Activated T-helper 1 cell treated with Interleukin-2 at 50 U/mL for 16 hours (primary cell): ENCODE data around the gene AMER2.

Source experiments
- DNase-seq: peaks from one replicate; pipeline ENCODE4 v3.0.0-alpha.2; 2020; ENCODE audit warnings: low read depth

Gene AMER2

DNA sequence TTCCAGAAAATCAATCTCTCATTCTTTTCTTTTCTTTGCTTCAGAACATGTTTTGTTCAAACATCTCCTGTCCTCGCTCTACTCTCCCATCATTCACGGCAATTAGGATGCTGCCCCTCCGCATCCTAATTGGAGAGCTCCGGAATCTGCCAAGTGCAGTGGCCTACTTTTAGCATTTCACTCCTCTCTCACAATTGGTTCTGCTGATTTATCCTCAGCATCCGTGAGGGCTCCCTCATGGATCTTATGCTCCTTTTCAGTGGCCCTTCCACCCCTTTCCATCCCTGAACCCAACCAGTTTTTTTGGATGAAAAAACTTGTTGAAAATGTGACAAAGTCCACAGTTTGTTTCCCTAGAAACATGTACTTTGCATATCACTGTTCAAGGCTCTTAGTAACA is 22.4 kb downstream of the AMER2 start:
- DNase-seq, result no peak

DNA sequence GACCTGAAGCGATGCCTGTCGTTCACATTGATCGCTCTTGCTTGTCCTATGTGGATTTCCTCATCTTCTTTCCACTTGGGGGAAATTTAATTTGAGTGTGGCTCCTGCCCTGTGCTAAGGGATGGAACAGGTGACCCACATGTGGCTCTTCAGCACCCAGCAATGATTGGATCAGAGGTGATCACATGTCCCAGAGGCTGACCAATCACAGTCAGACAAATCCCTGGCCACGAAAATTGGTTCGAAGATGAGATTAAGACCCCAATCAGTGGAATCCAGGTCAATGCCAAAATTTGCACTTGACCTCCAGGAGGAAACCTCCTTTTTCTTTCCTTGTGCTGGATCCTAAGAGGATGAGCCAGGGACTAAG is 23.7 kb downstream of the AMER2 start:
- no peak for DNase-seq

DNA sequence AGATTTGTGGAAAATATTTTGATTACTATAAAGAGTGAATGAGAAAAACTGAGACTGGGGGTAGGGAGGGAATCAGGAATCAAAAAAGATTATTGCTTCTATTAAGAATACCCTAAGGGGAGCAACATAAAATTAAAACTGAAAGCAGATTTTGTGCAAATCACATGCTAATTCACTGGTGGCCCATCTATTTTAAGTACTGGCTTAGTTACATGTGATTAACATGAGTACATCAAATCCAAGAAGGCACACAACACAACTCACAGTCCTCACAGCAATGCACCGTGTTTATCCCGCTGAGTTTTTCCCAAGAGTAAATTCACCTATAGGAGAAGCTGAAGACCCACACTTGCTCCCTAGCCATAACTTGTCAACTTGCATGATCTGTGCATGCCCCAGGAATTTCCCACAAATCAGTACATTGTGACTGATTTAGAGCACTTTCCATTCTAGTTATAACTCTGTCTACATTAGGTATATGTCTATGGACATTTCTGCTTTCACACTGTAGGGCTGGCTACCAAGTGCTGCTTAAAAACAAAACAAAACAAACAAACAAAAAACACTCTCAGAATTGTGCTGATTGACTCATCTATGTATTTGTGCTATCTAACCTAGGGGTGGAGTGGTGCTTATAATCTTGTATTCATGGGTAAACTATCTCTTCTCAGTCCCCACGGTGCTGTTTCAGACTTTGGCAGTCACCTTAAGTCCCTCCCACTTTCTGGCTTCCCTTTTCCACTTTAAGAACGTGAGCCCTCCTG is 24.3 kb downstream of the AMER2 start:
- no peak for DNase-seq

DNA sequence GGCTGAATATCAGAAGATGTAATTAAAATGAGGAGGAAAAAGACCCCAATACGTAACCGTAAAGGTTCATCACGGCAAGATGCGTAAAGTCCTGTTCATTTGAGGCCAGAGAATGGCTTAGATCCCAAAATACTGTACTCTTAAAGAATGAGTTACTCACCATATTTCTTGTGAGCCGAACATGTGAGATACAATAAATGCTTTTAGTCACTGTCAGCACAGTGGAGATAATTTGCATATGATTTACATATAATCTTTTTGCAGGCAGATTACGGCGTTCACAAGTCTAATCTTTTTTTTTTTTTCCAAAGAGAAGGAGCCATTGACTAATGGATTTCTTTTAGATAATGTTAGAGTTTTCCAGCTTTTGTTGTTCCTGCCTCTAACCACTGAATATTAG is 28.4 kb downstream of the AMER2 start:
- no peak for DNase-seq

DNA sequence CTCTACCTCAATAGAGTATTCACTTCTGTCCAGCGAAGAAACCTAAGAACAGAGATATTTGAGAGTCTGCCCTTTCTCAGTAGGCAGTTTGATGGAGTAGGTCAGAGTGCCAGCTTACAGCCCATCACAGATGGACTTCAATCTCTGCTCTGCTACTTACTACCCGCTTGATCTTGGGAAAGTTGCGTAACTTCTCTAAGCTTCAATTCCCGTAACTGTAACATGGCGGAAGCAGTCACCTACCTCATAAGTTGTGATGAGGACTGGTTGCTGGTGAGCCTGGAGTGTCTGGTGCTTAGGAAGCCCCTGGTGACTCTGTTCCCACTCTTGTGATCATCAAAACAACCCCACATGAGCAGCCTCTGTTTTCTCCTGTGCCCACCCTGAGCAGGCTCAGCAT is 31.0 kb downstream of the AMER2 start:
- DNase-seq, result no peak

DNA sequence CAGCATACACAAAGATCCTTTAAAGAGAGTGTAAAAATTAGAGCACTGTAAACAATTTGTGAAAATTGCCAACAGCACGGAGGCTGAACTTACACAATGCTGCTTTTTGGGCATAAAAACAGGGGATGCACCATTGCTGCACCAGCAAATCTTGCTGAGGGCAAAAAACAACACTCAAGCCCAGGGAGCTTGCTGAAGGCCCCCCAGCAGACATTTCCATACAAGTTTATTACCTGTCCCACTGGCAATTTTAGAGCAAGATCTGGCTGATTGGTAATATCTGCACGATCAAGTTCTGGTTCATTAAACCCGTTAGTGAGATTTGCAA is 34.3 kb downstream of the AMER2 start:
- no peak for DNase-seq

DNA sequence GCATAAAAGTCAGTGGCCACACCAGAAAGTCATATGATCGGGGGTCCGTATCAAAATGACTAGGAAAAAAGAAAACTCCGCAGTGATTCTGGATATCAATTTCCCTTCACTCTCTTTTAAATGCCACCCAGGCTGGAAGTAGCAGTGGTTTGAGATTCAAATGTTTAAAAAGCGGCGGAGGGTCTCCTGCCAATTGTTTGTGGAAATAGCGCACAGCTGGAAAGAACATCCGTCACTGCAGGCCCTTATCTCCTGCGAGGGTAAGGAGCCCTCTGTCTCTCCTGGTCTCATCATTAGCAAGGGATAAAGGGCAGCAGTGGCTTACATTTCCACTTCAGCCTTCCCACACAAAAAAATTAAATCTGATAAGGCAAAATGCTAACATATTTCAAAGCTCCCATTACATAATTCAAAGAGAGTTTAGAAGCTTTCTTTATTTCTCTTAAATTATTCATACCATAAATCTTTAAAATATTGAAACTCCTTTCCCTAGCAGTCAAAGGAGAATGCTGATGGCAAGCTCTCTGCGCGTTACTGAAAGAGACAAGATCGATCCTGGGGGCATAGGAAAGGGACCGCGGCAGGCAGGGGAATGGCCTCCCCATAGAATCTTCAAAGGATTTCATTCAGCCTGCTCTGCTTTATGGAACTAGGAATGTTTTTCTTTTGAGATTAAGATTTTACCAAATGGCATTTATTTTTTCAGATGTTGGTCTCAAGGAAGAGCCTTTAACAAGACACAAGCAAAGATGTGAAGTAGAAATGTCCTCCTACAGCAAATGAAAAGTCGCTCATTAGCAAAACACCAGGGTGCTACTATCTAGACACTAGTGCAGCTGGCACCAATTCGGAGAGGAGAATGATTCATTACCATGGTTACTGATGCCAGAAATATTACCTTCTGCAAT is 35.0 kb downstream of the AMER2 start:
- DNase-seq, result no peak

DNA sequence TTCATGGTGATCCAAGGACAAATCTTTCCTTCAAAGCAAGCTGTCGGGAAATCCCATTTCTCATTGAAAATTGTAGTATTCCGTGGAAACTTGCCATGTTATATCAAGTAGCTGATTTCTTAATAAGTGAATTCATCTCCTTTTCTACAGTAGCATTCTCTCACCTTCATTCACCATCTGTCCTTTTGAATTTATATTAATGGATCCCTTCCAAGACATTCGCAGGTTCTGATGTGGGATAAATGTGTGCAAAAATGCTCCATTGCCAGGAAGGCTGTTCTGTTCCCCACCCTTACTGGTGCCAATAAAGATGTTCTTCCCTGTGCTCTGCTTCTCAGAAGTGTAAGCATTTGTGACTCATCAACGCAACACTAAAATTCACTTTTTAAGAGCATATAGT is 36.2 kb downstream of the AMER2 start:
- no peak for DNase-seq

DNA sequence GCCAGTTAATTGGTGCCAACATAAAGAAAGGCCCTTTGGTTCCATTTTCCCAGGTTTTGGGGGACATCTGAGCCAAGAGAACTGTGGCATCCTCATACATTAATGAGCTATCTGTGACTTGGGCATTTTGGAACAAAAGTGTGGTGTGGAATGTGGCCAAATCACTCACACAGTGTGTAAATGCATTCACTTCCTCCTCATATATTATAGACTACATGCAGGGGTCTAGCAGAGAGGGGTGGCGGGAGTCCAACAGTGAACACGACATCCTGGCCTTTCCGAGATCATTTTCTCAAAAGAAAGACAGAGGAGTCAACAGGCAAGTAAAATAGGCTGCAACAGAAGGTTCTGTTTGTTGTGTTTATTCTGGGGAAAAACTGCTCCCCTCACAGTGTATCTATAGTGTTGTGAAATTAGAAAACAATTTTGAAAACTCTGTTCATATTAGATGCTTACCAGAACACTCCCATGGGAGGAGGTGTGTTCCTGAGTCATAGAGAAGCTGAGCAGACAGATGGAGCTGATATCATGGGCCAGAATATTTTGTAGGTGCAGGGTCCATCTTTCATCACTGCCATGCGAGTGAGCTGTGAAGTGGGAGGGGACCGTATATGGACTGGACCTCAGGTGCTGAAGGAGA is 39.2 kb downstream of the AMER2 start:
- DNase-seq, result no peak

DNA sequence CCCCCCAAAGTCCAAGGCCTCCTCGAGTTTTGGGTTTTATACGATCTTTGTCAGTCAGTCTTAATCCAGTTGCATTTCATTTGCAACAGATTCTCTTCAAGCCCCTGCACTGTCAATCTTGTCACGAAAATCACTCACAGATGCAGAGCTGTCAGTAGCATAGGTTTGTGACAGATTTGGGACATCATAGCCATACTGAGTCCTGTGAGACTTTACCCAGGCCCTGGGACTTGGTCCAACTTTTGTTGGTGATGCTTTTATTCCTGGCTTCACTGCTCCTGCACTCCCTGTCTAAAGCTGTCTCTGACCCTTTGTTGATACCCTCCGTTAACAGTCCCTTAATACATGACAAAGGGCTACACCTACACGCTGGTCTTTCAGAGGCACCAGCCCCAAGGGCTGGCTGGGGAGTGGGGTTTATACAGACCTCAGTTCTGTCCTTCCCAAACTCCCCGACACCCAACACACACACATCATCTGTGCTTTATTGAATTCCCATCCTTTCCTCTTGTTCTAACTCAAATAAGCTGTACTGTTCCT is 40.1 kb downstream of the AMER2 start:
- DNase-seq, result no peak

DNA sequence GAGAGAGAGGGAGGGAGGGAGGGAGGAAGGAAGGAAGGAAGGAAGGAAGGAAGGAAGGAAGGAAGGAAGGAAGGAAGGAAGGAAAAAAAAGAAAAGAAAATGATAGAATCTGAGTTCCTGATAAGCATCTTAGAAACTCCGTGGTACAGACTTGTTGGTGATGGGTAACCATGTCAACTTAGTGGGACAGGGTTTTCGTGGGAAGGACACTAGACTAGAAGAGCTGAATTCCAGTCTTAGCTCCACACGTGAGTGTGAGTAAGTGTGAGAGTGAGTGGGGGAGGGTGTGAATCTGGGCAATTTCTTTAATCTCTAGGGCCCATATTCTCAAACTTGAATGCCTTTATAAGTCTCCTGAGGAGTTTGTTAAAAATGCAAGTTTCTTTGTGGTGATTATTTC is 41.1 kb downstream of the AMER2 start:
- no peak for DNase-seq

DNA sequence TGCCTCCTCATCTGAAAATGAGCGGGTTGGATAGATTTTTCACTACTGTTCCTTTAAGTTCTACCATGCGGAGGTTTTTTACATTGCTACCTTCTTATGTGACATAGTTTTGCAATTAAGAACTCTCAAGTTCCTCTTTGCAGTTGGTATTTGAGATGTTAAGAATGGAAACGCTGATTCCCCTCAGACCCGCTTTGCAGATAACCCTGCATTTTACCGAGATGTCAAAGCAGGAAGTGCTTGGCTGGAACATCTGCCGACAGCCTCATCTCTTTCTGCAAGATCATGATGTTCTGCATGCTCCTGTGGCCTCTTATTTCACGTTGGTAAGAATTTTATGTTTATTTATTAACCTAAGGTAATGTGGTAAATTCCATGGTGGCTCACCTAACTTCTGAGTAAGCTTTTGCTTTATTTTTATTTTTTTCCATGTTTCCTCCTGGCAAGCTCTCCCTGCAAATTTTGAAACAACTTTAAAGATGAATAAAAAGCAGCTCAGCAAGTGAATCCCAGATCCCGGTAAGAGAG is 53.6 kb downstream of the AMER2 start:
- no peak for DNase-seq

DNA sequence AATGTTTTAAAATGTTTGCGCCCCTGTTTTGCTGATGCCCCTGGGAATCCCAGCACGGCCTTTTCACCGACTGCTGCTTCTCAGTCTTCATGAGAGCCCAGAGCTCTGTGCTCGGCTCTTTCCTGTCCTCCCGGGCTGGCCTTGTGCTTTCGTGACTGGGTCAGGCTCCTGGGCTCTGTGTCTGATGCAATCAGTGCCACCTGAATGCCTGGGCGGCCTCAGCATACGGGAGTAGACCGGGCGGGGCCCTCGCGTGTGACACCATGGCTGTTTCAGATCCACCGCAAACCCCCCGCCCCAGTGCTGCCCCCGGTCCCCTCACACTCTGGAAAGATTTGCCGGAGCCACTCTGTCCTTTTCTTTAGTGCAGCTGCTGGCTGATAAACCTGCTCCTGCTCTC is 54.8 kb downstream of the AMER2 start:
- no peak for DNase-seq

DNA sequence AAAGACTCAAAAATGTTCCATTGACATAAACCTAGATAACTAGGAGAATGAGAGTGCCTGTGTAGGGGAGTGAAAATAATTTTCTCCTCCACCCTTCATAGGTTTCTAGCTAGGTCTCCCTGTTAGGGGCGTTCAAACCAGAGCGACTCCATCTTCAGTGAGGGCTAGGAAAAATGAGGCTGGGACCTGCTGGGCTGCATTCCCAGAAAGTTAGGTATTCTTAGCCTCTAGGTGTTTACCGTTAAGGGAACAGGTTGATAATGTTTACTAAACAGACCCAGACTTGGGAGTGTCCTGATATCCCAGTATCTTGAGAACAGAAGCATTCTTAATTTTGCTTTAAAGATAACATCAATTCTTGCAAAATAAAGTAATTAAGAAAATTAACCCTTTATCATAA is 56.0 kb downstream of the AMER2 start:
- no peak for DNase-seq

DNA sequence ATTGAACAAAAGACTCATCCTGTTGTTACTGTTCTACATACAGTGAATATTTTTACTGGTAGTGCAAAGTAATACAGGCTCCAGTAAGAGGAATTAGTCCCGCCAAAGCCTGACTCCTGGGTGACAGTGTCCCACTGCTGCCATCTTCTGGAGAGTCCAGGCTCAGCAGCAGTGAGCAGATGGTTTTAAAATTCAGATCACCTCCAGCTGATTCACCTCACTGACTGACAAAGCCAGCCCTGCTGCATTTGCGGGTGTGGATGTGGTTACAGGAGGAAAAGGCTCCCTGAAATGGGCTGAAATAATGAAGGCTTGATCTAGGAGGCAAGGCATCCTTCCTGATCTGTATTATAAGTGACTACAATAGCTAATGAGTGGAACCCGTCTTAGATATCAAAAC is 57.9 kb downstream of the AMER2 start:
- DNase-seq, result peak; percentile 1

DNA sequence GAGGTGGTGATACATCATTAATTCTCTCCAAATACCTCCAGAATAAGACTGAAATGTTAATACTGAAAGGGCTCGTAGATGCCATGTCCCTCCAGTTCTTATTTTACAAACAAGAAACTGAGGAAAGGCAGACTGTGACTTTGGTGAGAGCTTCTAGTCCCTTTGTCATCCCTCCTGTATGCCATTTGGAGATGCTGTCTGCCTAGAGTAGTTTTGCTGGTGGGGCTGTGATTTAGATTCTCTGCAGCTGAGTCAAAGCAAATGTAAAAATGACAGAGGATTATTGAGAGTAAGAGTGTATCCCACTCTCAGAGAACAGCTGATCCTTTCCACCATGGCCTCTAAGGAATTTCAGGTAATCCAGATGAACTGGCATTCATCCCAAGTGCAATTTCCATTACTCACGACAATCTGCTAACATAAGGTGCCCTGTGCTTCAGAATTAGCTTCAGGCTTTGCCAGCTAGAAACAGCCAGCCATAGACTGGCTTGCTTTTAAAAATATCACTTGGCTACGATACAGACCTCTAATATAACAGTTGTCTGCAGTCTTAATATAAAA is 59.3 kb downstream of the AMER2 start:
- DNase-seq, result no peak
